Central memory CD8-positive, alpha-beta T cell (primary cell): ENCODE data around the gene PIN1.
"Not testable (repeated sequence)": the region's sequence is repeated elsewhere in the genome, so short reads cannot be mapped to it uniquely, and the experiment has no call there.

Source experiments
- ATAC-seq: fragments of 150-1000 bp; cut with Tn5 transposase; replicated peaks from 2 replicates; pipeline ENCODE4 v1.10.0; 2022; ENCODE audit warnings: mild to moderate bottlenecking, moderate FRiP score, moderate number of reproducible peaks; ENCODE audit not compliant: poor library complexity, severe bottlenecking; ENCODE audit errors: extremely low read depth
- DNase-seq, 2 donors: peaks; one replicate each; pipeline ENCODE4 v3.0.0; 2021; ENCODE audit warnings: low spot score in 2 of 2
- H3K27ac Mint-ChIP-seq: one replicate; pipeline ENCODE4 v1.8.0; 2022; ENCODE audit warnings: low read depth, mild to moderate bottlenecking, moderate library complexity, mixed read lengths
- H3K27me3 Mint-ChIP-seq: one replicate; pipeline ENCODE4 v1.8.0; 2022; ENCODE audit warnings: mixed read lengths
- H3K36me3 Mint-ChIP-seq: one replicate; pipeline ENCODE4 v1.8.0; 2022; ENCODE audit warnings: mild to moderate bottlenecking, moderate library complexity, mixed read lengths; ENCODE audit not compliant: insufficient read depth
- H3K4me1 Mint-ChIP-seq: one replicate; pipeline ENCODE4 v1.8.0; 2022; ENCODE audit warnings: mixed read lengths
- H3K4me3 Mint-ChIP-seq: one replicate; pipeline ENCODE4 v1.8.0; 2022; ENCODE audit warnings: mild to moderate bottlenecking, moderate library complexity, mixed read lengths
- H3K9me3 Mint-ChIP-seq: one replicate; pipeline ENCODE4 v1.8.0; 2022; ENCODE audit warnings: mixed read lengths

PIN1 gene

DNA sequence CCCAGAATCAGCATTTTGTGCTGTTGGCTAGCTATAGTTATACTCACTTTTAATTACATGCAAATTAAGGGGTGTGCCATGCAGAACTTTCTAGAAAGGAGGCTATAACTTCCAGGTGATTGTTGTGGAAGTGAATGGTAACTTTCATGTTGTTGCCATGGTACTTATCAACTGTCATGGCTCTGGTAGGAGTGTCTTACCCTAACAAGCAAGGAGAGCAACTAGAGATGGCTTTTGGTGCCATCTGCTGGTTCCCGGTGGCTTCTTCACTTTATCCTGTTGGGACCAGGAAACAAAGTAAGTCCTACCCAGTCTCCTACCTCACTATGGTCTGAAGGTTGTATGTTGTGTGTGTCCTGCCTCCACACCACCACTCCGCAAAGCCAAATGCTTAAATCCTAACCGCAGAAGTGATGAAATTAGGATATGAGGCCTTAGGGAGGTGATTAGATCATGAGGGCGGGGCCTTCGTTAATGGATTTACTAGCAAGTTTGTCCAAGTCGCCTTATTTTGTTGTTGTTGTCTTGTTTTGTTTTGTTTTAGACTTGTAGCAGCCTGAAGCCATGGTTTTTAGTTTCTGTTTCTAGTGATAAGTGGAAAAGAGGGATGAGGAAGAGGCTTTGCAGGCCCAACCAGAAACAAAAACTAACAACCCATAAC, 38.9 kb upstream of the PIN1 start:
- Mint-ChIP-seq H3K9me3 (no peaks in the 10 kb centered on the region), H3K36me3 (peaks cover 24% of the 10 kb centered on the region), H3K4me1 (peaks cover 36% of the 10 kb centered on the region), H3K27me3 (no peaks in the 10 kb centered on the region), H3K27ac (peak overlapping the region; percentile 85), H3K4me3 (no peak overlapping the region)
- DNase-seq (peak; percentile 75 to 86), ATAC-seq (peak; percentile 48)

DNA sequence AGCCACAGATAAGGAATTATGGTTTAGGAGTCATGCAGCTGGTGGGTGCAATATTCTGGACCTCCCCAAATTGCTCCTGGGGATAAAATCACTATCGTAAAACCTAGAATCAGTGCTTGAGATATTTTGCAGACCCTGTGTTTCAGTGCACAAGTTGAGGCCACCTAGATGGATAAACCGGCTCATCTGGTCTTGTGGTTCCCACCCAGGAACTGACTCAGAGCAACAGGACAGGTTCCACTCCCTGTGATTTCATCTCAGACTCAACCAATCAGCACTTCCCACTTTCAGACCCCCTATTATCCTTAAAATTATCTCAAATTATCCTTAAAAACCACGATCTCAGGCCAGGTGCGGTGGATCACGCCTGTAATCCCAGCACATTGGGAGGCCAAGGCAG, 37.2 kb upstream of the PIN1 start:
- Mint-ChIP-seq H3K36me3 (peaks cover 17% of the 10 kb centered on the region), H3K4me1 (peaks cover 24% of the 10 kb centered on the region), H3K9me3 (no peaks in the 10 kb centered on the region), H3K27ac (no peak overlapping the region), H3K4me3 (no peak overlapping the region), H3K27me3 (no peaks in the 10 kb centered on the region)
- DNase-seq: no peak
- no peak for ATAC-seq

DNA sequence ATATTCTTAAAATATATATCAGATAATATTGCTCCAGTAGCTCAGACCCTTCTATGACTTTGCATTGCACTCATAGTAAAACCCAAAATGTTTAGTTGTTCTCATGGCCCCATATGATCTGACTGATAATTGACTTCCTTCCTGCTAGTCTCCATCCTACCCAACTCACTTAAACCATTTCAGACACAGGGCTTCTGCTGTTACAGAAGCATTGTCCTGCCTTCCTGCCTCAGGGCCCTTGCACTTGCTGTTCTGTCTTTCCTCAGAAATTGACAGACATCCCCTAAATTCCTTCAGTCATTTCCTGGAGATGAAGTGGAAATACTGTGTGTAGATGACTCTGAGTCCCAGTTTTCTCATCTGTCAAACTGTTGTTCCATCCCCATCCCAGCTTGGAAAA, 36.0 kb upstream of the PIN1 start:
- ATAC-seq: no peak
- peak overlapping the region; percentile 74 for H3K27ac Mint-ChIP-seq

DNA sequence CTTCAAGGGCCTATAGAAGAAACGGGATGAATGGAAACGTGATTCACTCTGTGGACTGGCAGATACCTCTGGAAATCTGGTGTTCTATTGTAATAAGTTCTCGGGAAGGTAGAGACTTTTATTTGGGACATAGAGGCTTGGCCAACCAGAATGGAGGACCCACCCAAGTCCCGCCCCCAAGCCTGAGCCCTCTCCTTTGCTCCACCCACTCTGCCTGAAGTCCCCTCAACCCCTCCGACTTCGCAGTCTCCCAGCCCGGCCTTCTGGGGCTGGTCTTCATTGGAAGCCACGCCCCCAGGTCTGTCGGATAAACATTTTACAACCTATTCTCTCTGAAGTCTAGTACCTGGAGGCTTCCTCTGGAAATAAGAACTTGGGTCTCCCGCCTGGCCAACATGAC, 33.1 kb upstream of the PIN1 start:
- DNase-seq (no peak), ATAC-seq (no peak)
- H3K4me3 Mint-ChIP-seq: no peak overlapping the region
- peaks cover 7% of the 10 kb centered on the region for H3K36me3 Mint-ChIP-seq
- H3K4me1 Mint-ChIP-seq: peaks cover 9% of the 10 kb centered on the region
- H3K9me3 Mint-ChIP-seq: no peaks in the 10 kb centered on the region
- H3K27me3 Mint-ChIP-seq: no peaks in the 10 kb centered on the region
- H3K27ac Mint-ChIP-seq: no peak overlapping the region

More for the DNA sequence above, 36.0 kb upstream of the PIN1 start:
- peaks cover 9% of the 10 kb centered on the region for H3K36me3 Mint-ChIP-seq
- peak overlapping the region; percentile 10 for H3K4me3 Mint-ChIP-seq
- H3K4me1 Mint-ChIP-seq: peaks cover 16% of the 10 kb centered on the region
- no peaks in the 10 kb centered on the region for H3K27me3 Mint-ChIP-seq
- H3K9me3 Mint-ChIP-seq: no peaks in the 10 kb centered on the region
- no peak for DNase-seq

DNA sequence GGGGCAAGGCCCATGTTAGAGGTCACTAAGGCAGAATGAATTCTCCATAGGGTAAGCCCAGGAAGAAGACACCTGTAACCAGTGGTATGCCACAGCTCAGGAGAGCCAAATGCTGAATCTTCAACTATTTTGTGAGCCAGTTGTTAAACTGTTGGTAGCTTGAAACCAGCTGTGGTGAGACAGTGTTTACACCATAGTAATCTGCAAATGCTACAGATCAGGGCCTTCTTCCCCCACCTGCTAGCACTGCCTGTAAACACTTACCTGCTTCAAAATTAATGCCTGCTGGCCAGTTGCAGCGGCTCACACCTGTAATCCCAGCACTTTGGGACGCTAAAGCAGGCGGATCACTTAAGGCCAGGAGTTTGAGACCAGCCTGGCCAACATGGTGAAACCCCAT, 28.3 kb upstream of the PIN1 start:
- Mint-ChIP-seq H3K36me3 (peaks cover 5% of the 10 kb centered on the region), H3K4me1 (peaks cover 13% of the 10 kb centered on the region), H3K27me3 (no peaks in the 10 kb centered on the region), H3K4me3 (no peak overlapping the region), H3K27ac (peak overlapping the region; percentile 23), H3K9me3 (no peaks in the 10 kb centered on the region)
- DNase-seq: no peak
- no peak for ATAC-seq

DNA sequence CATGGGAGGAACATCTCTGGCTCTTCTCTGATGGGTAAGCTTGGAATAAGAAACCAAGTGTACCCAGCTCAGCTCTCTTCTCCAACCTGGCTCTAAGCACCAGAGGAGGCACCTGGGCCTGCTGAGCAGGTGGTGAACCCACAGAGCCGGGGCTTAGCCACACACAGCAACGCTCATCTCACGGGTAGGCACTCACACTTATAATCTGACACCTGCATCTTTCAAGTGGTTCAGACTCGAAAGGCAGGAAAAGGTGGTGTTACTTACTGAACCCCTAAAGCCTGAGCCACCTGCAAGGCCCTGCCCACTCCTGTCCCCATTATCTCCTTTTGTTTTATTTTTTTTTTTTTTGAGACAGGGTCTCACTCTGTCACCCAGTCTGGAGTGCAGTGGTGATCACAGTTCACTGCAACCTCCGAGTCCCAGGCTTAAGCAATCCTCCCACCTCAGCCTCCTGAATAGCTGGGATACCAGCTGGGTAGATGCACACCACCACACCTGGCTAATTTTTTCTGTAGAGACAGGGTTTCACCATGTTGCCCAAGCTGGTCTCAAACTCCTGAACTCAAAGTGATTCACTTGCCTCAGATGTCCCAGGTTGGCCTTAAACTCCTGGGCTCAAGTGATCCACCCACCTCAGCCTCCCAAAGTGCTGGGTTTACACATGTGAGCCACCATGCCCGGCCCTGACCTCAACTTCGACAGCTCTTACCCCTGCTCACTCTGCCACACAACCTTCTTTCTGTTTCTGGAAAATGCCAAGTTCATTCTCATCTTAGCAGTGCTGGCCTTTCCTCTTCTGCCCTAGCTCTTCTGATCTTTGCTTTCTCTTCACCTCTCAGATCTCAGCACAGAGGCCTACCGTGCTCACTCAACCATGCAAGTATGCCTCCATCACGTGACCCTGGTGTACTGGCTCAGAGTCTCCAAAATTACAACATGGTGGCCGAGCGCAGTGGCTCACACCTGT, 26.0 kb upstream of the PIN1 start:
- Mint-ChIP-seq H3K27me3 (no peaks in the 10 kb centered on the region), H3K9me3 (no peaks in the 10 kb centered on the region), H3K27ac (peak overlapping the region; percentile 31), H3K4me3 (peak overlapping the region; percentile 12), H3K36me3 (peaks cover 14% of the 10 kb centered on the region), H3K4me1 (peaks cover 13% of the 10 kb centered on the region)
- ATAC-seq (peak; percentile 95), DNase-seq (peak in 1 of 2 donors; percentile 37)

DNA sequence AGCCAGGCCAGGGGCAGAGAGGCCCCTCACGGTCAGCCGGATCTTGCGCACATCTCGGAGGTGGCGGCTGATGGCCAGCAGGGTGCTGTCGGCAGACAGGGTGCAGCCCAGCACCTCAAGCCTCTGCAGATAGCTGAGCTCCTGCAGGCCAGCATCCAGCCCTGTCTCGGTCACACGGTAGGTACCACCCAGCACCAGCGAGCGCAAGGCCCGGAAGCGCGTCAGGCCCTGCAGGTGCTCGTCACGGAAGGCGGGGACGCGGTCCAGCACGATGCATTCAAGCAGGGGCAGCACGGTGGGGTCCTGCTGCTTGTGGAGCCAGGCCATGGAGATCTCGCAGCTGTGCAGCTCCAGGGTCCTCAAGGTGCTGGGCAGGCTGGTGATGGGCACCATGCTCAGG, 24.0 kb upstream of the PIN1 start:
- Mint-ChIP-seq H3K27ac (no peak overlapping the region), H3K9me3 (no peaks in the 10 kb centered on the region), H3K27me3 (no peaks in the 10 kb centered on the region), H3K4me3 (no peak overlapping the region), H3K4me1 (peaks cover 13% of the 10 kb centered on the region), H3K36me3 (peaks cover 13% of the 10 kb centered on the region)
- no peak for DNase-seq
- no peak for ATAC-seq

DNA sequence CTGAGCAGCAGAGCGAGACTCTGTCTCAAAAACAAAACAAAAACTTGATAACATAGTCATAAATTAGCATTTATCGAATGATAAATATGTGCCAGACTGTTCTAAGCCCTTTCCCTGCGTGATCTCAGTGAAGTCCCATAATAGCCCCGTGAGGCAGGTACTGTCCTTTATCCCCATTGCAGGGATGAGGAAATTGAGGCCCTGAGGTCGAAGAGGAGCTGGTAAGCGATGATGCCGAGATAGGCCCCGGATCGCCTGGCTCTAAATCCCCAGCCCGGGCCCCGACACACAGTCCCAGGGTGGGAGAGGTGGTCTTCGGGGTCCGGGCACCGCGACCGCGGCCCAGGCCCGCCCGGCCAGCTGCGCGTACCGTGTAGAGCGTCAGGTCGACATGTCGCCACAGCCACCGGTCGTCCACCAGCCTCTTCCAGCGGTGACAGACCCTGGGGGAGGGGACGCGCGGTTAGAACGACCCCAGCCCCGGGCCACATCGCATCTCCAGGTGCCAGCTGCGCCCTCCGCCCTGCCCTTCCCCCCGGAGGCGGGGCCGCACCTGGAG, 16.9 kb upstream of the PIN1 start:
- ATAC-seq: no peak
- Mint-ChIP-seq H3K4me3 (peak overlapping the region; percentile 86), H3K4me1 (peaks cover 28% of the 10 kb centered on the region), H3K36me3 (peaks cover 16% of the 10 kb centered on the region), H3K9me3 (no peaks in the 10 kb centered on the region), H3K27ac (peak overlapping the region; percentile 77), H3K27me3 (no peaks in the 10 kb centered on the region)
- no peak for DNase-seq

DNA sequence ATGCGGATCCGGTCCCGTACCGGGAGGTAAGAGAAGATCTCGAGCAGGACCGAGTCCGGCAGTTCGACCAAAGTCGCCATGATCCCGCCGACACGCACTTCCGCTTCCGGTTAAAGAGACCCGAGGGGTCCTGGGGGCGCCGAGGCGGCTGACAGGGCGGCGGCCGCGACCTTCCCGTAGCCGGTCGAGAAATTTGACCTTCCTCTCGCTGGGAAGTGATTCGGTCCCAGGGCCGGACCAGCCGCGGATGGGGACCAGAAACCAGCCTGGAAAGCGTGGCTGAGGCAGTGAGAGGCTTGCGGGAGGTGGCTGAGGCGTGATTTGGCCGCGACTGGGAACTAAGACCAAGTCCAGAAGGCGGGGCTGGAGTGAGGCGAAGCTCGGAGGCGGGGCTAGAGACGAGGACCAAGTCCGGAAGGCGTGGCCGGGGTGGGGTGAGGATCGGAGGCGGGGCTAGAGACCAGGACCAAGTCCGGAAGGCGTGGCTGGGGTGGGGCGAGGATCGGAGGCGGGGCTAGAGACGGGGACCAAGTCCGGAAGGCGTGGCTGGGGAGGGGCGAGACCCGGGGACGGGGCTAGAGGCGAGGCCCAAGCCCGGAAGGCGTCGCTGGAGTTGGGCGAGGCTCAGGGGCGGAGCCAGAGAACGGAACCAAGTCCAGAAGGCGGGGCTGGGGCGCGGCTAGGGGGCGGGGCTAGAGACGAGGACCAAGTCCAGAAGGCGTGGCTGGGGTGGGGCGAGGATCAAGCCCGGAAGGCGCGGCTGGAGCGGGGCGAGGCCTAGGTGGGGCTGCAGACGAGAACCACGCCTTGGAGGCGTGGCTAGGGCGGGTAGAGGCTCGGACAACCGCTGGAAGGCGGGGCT, 16.2 kb upstream of the PIN1 start, which contains the start of gene FBXL12:
FBXL12 (minus strand) TSS at position 346 of the 862 bp plus-strand sequence; CDS start at position 80, 266 bp downstream.
- DNase-seq (peak; percentile 100), ATAC-seq (peak; percentile 92)
- Mint-ChIP-seq H3K36me3 (peaks cover 11% of the 10 kb centered on the region), H3K9me3 (no peaks in the 10 kb centered on the region), H3K4me1 (peaks cover 28% of the 10 kb centered on the region), H3K27ac (peak within 1 kb of the TSS; percentile 77), H3K27me3 (no peaks in the 10 kb centered on the region), H3K4me3 (peak within 1 kb of the TSS; percentile 86)

DNA sequence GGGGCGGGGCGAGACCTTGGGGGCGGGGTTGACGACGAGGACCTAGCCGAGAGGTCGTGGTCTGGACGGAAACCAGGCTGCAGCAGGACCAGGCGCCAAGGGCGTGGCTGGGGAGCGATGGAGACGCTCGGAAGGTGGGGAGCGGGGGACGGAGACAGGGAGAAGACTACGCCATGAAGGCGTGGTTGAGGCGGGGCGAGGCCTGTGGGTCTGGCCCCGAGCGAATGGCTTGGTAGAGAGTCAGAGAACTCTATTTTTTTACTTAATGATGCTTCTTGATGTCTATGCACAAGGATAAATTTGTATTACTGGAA, 15.6 kb upstream of the PIN1 start:
- peak overlapping the region; percentile 65 for H3K27ac Mint-ChIP-seq
- DNase-seq (no peak), ATAC-seq (peak; percentile 10)
- H3K36me3 Mint-ChIP-seq: peaks cover 11% of the 10 kb centered on the region
- H3K4me3 Mint-ChIP-seq: peak overlapping the region; percentile 86
- H3K4me1 Mint-ChIP-seq: peaks cover 28% of the 10 kb centered on the region
- H3K27me3 Mint-ChIP-seq: no peaks in the 10 kb centered on the region
- H3K9me3 Mint-ChIP-seq: no peaks in the 10 kb centered on the region

DNA sequence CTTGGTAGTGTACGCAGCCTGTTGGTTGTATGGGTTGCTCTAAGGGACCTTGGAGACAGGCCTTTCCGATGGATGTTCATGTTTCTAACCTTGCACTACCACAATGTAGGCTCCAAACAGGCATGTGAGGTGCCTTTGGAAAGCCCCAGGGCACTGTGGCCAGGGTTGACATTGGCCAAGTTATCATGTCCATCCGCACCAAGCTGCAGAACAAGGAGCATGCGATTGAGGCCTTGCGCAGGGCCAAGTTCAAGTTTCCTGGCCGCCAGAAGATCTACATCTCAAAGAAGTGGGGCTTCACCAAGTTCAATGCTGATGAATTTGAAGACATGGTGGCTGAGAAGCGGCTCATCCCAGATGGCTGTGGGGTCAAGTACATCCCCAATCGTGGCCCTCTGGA, 15.1 kb upstream of the PIN1 start:
- H3K36me3 Mint-ChIP-seq: peaks cover 13% of the 10 kb centered on the region
- H3K27me3 Mint-ChIP-seq, ATAC-seq, H3K9me3 Mint-ChIP-seq, DNase-seq: not testable (repeated sequence)
- peak overlapping the region; percentile 65 for H3K27ac Mint-ChIP-seq
- peaks cover 28% of the 10 kb centered on the region for H3K4me1 Mint-ChIP-seq
- peak overlapping the region; percentile 86 for H3K4me3 Mint-ChIP-seq

DNA sequence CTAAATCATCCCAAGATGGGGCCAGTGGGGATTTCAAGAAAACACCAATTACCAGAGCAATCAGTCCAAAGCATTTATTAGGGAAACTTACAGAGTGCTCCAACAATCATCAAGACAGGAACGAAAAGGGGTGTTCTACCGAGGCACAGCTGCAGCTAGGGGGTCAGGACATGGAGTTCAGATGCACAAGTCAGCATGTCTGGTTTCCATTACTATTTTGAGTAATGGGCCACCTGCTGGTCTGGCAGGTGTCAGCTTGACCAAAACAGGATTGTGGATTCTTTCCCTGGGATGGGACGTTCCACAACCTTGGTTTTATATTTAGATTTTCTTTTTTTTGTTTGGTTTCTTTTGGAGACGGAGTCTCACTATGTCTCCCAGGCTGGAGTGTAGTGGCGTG, 11.3 kb upstream of the PIN1 start:
- no peak overlapping the region for H3K27ac Mint-ChIP-seq

More for the DNA sequence above, 11.3 kb upstream of the PIN1 start:
- H3K9me3 Mint-ChIP-seq: no peaks in the 10 kb centered on the region
- H3K27me3 Mint-ChIP-seq: no peaks in the 10 kb centered on the region
- DNase-seq (no peak), ATAC-seq (no peak)
- peaks cover 30% of the 10 kb centered on the region for H3K4me1 Mint-ChIP-seq
- no peak overlapping the region for H3K4me3 Mint-ChIP-seq
- peaks cover 20% of the 10 kb centered on the region for H3K36me3 Mint-ChIP-seq
